LNCAP (cell line): ENCODE measurements around the gene SLC6A11.

Experiments used
- TF ChIP-seq, protein P1 (sequence below): fragments of 450-650 bp; IDR thresholded peaks from 2 replicates; pipeline ENCODE4 v1.5.1; 2017; ENCODE audit warnings: mild to moderate bottlenecking

SLC6A11 gene

DNA sequence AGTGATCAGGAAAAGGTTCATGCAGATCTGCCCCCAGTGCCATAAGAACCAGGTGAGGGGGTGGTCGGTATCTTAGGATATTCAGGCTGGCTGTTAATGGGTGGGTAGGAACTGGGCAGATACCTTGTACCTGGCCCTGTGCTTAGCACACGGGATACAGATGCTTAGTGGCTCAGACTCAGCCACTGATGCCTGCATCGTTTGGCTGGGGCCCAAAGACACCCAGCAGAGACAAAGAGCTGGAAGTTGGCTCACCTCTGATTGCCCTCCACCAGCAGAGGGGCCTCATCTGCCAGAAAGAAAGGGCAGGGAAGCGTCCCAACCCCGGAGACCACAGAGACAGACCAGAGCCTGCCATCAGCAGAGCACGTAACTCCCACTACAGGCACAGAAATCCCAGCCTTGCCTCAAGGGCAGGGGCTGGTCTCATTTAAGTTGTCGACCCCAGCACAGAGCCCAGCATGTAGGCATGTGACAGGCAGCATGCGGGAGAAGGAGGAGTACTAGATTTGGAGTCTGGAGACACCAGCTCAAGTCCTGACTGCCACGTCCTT, 112.5 kb downstream of the SLC6A11 start:
- TF ChIP-seq, protein P1, sequence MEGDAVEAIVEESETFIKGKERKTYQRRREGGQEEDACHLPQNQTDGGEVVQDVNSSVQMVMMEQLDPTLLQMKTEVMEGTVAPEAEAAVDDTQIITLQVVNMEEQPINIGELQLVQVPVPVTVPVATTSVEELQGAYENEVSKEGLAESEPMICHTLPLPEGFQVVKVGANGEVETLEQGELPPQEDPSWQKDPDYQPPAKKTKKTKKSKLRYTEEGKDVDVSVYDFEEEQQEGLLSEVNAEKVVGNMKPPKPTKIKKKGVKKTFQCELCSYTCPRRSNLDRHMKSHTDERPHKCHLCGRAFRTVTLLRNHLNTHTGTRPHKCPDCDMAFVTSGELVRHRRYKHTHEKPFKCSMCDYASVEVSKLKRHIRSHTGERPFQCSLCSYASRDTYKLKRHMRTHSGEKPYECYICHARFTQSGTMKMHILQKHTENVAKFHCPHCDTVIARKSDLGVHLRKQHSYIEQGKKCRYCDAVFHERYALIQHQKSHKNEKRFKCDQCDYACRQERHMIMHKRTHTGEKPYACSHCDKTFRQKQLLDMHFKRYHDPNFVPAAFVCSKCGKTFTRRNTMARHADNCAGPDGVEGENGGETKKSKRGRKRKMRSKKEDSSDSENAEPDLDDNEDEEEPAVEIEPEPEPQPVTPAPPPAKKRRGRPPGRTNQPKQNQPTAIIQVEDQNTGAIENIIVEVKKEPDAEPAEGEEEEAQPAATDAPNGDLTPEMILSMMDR: no peak

DNA sequence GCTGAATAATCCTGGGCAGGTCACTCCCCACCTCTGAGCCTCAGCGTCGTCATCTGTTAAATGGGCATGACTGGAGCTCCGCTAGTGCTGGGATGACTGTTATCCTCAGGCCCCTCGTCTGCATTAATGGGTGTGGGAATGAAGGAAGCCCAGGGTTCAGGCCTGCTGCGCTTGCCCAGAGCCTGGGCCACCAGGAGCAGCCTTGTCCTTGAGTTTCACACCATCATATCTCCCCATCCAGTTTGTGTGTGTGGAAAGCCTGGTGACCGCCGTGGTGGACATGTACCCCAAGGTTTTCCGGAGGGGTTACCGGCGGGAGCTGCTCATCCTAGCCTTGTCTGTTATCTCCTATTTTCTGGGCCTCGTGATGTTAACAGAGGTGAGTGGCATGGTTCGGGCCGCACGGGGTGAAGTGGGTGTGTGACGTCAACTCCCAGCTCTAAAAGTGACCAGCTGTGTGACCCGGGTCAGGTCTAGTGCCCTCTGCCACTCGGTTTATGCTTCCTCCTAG, 113.0 kb downstream of the SLC6A11 start:
- TF ChIP-seq, protein P1: no peak

DNA sequence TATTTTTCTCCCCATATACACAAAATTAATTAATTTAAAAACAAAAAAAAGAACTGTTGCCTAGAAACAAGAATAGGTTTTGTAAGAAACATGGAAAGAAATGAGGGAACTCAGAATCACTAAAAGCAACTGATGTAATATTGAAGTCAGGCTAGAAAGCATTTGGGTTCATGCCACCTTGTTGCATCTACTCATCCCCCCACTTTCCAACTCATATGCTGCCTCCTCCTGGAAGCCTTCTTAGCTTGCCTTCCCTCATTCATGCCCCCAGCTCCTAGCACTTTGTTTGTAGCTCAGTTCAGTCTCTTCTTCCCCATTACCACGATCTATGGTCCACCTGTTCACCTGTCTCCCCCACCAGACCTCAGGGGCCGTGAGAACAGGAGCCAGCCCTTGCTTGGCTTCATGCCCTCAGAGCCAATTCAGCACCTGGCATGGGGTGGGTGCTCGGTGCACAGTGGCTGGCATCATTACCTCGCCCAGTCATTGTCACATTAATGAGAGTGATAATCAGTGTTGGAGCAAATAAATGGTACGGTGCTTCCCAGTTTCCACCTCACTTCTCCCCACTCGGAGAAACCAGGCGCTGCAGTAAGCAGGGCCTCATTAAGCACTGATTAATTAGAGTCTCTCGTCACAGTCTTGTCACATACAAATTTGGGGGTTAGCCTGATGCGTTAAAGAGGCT, 114.1 kb downstream of the SLC6A11 start:
- TF ChIP-seq, protein P1: no peak

DNA sequence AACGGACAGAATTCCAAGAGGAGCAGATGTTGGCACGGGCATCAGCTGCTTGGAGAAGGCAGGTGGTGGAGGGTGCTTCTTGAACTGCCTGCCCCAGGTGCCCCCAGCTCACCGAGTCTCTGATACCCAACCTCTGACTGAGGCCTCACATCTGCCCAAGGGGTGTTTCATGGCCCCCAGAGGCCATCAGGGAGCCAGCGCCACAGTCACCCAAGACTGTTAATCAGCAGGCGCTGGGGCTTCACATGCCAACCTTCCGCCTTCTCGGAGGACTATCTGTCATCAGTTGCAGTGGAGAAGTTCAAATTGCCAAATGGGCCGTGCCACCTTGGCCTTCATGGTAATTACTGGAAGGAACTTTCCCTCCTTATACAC, 114.6 kb downstream of the SLC6A11 start:
- TF ChIP-seq, protein P1: no peak

DNA sequence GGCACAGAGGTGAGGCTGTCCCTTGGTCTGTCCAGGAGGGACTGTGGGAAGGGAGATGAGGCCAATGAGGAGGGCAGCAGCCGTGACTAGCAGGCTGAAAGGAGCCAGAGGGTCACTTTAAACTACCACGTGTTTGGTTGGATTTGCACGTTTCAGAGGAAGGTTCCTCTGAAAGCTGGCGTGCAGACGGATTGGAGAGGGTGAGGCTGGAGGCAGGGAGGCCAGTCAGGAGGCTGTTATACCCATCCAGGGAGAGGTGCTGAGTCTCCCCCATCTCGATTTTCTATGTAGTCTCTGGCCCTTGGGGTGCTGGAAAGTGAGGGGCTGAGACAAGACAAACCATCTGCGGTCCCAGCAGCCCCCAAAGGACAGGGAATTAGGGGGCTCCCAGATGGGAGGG, 116.6 kb downstream of the SLC6A11 start:
- TF ChIP-seq, protein P1: no peak

DNA sequence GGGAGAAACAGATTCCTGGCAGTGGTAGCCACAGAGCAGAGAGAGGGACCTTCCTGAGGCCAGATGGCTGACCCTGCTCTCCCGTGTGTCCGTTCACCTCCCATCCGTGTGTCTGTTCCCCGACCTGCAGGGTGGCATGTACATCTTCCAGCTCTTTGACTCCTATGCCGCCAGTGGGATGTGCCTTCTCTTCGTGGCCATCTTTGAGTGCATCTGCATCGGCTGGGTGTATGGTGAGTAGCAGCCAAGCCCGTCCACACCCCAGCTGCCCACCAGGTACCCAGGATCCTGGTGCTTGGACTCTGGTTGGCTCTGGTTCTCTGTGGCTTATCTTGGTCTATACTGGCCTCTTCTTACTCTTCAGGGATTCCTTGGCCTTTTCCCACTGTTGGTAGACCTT, 117.0 kb downstream of the SLC6A11 start:
- TF ChIP-seq, protein P1: no peak

DNA sequence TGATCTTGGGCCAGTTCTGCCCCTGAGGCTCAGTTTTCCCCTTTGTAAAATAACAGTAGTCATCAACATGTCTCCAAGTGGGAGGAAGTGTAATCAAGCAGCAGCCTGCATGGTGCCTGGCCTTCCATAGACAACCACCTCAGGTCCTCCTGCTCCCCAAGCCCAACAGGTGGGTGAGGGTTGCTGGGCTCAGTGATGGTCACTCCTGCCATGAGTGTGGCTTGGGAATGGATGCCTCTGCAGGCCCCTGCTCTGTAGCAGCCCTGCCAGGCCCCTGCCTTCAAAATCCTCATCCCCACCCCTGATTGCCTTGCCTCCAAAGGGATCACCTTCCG, 117.4 kb downstream of the SLC6A11 start:
- TF ChIP-seq, protein P1: no peak
